Activated T-helper 2 cell treated with anti-CD3 and anti-CD28 coated beads, Interferon-gamma antibody, Interleukin-2, Interleukin-4, amounts not matched to agents 10 μg/mL and 5 μg/mL and 100 μg/mL, durations not matched to agents 14 hours and 24 hours and 36 hours (primary cell): ENCODE data around the gene RFPL2. TPM values are rescaled to one million over a fixed set of nuclear protein-coding genes. Genes with fewer than 3 reads are reported as not detected.

Experiments used
- DNase-seq: peaks from one replicate; pipeline ENCODE4 v3.0.0; 2021; ENCODE audit warnings: low spot score
- H3K27ac Mint-ChIP-seq: one replicate; pipeline ENCODE4 v1.8.0; 2021; ENCODE audit warnings: mixed read lengths
- H3K27me3 Mint-ChIP-seq: one replicate; pipeline ENCODE4 v1.8.0; 2021; ENCODE audit warnings: low read depth, mixed read lengths
- H3K36me3 Mint-ChIP-seq: one replicate; pipeline ENCODE4 v1.8.0; 2021; ENCODE audit warnings: low read depth, mixed read lengths
- H3K4me1 Mint-ChIP-seq: one replicate; pipeline ENCODE4 v1.8.0; 2021; ENCODE audit warnings: low read depth, mixed read lengths
- H3K4me3 Mint-ChIP-seq: one replicate; pipeline ENCODE4 v1.8.0; 2021; ENCODE audit warnings: low read depth, mild to moderate bottlenecking, moderate library complexity, mixed read lengths
- H3K9me3 Mint-ChIP-seq: one replicate; pipeline ENCODE4 v1.8.0; 2021; ENCODE audit warnings: mixed read lengths
- intact Hi-C: fragments of 100-400 bp; cut with micrococcal nuclease; formaldehyde crosslinking; loops from one replicate; pipeline ENCODE4 v1.15.1; 2023
- total RNA-seq: library from RNA; stranded (reverse); gene quantifications from 2 replicates; pipeline ENCODE4 v1.2.3, GENCODE V29; 2022

Gene RFPL2
- total RNA-seq, 1 donor from 2014 or later: 0.16 TPM

DNA sequence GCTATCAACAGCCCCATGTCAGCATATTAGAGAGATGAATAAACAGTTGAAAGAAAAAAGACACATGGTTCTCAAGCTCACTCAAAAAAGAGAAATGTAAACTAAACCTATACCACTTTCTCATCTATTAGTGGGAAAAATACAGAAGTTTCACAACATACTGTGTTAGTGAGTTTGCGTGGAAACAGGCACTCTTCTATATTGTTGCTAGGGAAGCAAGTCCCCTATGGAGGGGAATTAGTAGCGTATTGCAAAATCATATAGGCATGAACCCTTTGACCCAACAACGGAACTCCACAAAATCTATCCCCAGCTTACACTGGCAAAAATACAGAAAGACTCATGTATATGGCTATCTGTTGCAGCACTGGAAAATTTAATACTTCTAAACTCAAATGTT lies 14.2 kb upstream of the RFPL2 start:
- no peaks in the 10 kb centered on the region for H3K9me3 Mint-ChIP-seq
- no peaks in the 10 kb centered on the region for H3K36me3 Mint-ChIP-seq
- H3K4me1 Mint-ChIP-seq: peaks cover 4% of the 10 kb centered on the region
- peaks cover 29% of the 10 kb centered on the region for H3K27me3 Mint-ChIP-seq
- no peak overlapping the region for H3K4me3 Mint-ChIP-seq
- DNase-seq: no peak
- H3K27ac Mint-ChIP-seq: no peak overlapping the region
- intact Hi-C loops: no loop called here

DNA sequence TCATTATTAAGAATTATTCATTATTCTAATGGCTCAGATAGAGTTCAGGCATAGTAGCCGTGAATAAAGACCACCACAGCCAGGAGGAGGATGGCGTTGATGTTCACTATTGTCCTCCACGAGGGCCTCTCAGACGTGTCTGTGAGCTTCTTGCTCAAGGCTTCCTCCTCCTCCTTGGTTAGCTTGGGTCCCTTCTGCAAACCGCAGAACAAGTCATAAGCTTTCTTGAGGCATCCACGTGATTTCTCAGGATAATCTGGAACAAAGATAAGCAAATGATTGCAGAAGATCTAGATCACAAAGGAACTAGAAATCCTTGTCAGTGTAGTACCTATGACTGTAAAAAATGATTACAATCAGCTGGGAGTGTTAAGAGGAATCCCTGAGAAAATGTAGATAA lies 13.6 kb upstream of the RFPL2 start:
- no peaks in the 10 kb centered on the region for H3K9me3 Mint-ChIP-seq
- peaks cover 4% of the 10 kb centered on the region for H3K4me1 Mint-ChIP-seq
- no peak overlapping the region for H3K27ac Mint-ChIP-seq
- intact Hi-C loops: no loop called here
- no peaks in the 10 kb centered on the region for H3K36me3 Mint-ChIP-seq
- H3K4me3 Mint-ChIP-seq: no peak overlapping the region
- no peak for DNase-seq
- H3K27me3 Mint-ChIP-seq: peaks cover 28% of the 10 kb centered on the region

DNA sequence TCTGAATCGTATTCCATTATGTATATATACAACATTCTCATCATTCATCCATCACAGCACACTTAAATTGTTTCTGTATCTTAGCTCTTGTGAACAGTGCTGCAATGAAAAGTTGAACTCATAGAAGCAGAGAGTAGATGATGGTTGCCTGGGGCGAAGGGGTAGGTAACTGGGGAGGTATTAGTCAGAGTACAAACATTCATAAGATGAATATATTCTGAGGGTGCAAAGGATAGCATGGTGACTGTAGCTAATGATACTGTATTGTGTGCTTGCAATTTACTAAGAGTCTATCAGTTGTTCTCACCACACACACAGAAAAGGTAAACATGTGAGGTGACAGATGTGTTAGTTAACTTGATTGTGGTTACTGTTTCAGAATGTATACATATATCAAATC lies 12.6 kb upstream of the RFPL2 start:
- Mint-ChIP-seq H3K4me3 (no peak overlapping the region), H3K27ac (no peak overlapping the region), H3K9me3 (no peaks in the 10 kb centered on the region), H3K27me3 (peaks cover 25% of the 10 kb centered on the region), H3K36me3 (no peaks in the 10 kb centered on the region), H3K4me1 (peaks cover 4% of the 10 kb centered on the region)
- intact Hi-C loops: no loop called here
- DNase-seq: no peak

DNA sequence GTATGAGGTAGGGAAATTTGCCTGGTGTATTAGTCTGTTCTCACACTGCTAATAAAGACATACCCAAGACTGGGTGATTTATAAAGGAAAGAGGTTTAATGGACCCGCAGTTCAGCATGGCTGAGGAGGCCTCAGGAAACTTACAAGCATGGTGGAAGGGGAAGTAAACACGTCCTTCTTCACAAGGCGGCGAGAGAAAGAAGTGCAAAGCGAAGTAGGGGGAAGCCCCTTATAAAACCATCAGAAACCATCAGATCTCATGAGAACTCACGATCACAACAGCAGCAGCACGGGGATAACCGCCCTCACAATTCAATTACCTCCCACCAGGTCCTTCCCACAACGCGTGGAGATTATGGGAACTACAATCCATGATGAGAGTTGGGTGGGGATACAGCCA lies 12.0 kb upstream of the RFPL2 start:
- no peaks in the 10 kb centered on the region for H3K9me3 Mint-ChIP-seq
- DNase-seq: no peak

DNA sequence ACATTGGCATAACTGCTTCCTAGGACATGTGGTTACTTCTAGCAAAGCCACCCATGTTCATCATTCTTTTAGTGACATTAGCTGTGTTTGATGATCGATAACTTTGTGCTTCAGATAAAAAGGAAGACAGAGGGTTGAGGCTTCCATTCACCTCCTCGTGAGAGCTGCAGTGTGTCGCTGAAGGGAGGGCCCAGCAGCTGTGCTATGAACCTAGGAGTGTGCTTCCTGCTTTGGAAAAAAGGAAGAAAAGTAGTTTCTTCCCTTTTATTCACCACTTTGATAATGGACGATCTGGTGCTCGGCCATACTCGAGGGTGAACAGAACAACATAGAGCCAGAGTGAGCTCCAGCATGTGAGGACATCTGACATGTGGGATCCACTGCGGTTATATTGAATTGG lies 6.1 kb upstream of the RFPL2 start:
- Mint-ChIP-seq H3K9me3 (no peaks in the 10 kb centered on the region), H3K36me3 (no peaks in the 10 kb centered on the region), H3K27ac (no peak overlapping the region), H3K4me1 (peaks cover 2% of the 10 kb centered on the region), H3K27me3 (peaks cover 6% of the 10 kb centered on the region), H3K4me3 (no peak overlapping the region)
- no peak for DNase-seq
- intact Hi-C loops: no loop called here

More for the DNA sequence above, 12.0 kb upstream of the RFPL2 start:
- Mint-ChIP-seq H3K4me1 (peaks cover 4% of the 10 kb centered on the region), H3K36me3 (no peaks in the 10 kb centered on the region), H3K27me3 (peaks cover 22% of the 10 kb centered on the region), H3K27ac (no peak overlapping the region), H3K4me3 (no peak overlapping the region)
- intact Hi-C loops: no loop called here

DNA sequence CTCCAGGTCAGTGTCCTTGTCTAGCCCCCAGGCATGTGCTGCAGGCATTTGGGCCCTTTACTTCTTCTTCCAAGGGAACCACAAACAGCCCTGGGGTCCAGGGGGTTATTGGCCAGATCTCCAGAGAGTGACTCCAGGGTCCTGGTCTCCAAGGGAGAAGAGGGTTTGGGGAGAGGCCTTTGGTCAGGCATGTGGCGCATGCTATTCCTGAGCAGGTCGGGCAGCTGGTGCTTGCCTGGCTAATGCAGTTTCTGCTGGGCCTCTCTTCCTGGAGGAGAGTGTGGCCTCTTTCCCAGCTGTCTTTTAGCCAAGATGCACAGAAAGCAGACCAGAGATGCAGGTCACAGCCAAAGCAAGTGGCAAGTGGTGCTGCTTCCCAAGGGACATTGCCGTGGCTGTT lies 3.8 kb upstream of the RFPL2 start:
- peaks cover 4% of the 10 kb centered on the region for H3K4me1 Mint-ChIP-seq
- no peaks in the 10 kb centered on the region for H3K9me3 Mint-ChIP-seq
- peaks cover 3% of the 10 kb centered on the region for H3K27me3 Mint-ChIP-seq
- H3K36me3 Mint-ChIP-seq: no peaks in the 10 kb centered on the region
- H3K4me3 Mint-ChIP-seq: no peak overlapping the region
- intact Hi-C loops: loop anchor here (5.0 kb wide), 2 partner anchors 66 to 231 kb away; no protein-coding TSS in a partner anchor
- H3K27ac Mint-ChIP-seq: no peak overlapping the region
- no peak for DNase-seq

DNA sequence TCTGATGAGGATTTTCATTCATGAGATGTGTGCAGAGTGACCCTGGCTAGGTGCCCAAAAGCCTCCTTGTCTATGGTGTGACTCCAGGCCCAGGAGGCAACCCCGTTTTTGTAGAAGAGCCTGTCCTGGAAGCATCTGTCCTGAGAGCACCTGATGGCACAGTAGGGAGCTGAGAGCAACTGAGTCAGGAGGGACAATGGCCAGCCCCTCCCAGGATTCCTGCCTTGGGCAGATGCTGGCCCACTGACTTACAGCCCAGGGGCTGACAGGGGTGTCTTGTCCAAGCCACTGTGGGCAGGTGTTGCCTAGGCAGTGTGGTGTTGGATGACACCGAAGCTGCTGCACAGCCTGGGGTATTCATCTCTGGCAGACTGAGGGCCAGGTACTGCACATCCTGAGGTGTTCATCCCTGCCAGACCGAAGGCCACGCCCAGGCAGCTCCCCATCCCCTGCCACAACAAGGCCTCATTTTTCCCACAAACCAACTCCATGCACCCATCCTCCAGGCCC lies 3.2 kb upstream of the RFPL2 start:
- H3K27ac Mint-ChIP-seq: no peak overlapping the region
- intact Hi-C loops: loop anchor here (5.0 kb wide), 2 partner anchors 66 to 231 kb away; no protein-coding TSS in a partner anchor
- DNase-seq: no peak
- H3K9me3 Mint-ChIP-seq: no peaks in the 10 kb centered on the region
- peaks cover 8% of the 10 kb centered on the region for H3K27me3 Mint-ChIP-seq
- no peaks in the 10 kb centered on the region for H3K36me3 Mint-ChIP-seq
- no peak overlapping the region for H3K4me3 Mint-ChIP-seq
- peaks cover 6% of the 10 kb centered on the region for H3K4me1 Mint-ChIP-seq

DNA sequence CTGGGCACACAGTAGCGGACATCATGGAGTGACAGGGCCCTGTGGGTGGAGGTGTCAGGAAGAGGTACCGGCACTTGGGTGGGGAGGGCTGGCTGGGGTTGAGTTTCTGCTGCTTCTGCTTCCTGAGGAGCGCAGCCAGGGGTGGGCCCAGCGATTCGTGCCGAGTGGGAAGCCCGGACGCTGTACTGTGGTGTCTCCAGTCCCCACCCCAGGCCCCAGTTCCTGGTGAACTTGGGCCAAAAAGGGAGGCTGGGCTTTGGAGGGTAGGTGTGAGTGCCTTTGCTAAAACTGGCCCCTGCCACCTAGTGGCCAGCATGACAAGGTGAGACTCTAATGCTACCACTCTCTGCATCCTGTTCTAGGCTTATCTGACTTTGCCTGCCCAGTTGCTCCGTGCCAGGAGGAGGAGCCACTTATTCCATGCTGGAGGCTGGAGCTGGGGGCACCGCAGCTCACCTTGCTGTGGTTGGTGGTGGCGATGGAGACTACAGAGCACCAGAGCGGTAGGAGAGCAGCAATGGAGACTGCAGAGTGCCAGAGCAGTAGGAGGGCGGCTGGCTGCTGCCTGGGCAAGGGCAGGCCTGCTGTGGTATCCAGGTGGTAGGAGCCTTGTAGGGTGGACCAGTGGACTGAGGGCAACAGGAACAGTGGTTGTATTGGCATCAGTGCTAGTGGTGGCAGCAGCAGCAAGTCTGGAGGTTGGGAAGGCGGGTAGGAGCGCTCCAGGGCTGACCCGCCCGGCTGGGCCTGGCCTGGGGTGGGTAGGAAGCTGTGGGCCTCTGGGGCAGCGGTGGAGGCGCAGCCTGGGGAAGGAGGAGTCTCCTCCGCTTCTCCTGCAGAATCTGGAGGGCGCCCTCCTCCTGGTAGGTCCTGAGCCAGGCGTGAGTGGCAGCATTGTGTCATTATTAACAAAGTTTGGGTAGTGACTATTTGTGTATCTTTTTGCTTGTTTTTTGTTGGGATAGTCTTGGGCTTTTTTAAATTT lies 2.2 kb upstream of the RFPL2 start:
- peaks cover 12% of the 10 kb centered on the region for H3K4me1 Mint-ChIP-seq
- no peaks in the 10 kb centered on the region for H3K9me3 Mint-ChIP-seq
- H3K4me3 Mint-ChIP-seq: no peak overlapping the region
- no peaks in the 10 kb centered on the region for H3K36me3 Mint-ChIP-seq
- DNase-seq: peak; percentile 40
- no peak overlapping the region for H3K27ac Mint-ChIP-seq
- H3K27me3 Mint-ChIP-seq: peaks cover 12% of the 10 kb centered on the region
- intact Hi-C loops: loop anchor here (5.0 kb wide), 2 partner anchors 65 to 230 kb away; no protein-coding TSS in a partner anchor

DNA sequence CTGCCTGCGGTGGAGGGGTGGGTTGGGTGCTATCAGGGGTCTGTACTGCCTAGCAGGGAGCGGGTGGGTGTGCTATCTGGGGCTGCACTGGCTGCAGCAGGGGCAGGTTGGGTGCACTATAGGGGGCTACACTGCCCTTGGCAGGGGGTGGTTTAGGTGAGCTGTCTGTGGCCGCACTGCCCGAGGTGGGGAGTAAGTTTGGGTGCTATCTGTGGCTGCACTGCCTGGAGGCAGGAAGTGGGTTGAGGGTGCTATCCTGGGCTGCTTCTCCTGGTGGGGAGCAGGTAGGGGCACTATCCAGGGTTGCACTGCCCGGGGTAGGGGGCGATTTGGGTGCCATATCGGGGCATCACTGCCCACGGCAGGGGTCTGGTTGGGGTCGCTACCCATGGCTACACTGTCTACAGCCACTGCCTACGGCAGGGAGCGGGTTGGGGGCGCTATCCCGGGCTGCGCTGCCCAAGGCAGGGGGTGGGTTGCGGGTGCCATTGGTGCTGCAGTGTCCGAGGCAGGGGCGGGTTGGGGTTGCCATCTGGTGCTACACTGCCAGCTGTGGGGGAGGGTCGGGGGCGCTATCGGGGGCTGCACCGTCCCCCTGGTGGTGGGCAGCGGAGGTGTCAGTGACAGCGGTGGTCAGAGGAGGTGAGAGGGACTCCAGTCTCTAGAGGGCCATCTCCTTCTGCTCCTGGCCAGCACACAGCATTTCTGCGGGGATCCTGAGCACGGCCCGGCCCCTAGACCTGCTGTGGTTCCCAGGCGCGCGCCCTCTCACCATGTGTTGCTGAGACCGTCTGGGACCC lies 1.3 kb upstream of the RFPL2 start:
- Mint-ChIP-seq H3K27me3 (peaks cover 13% of the 10 kb centered on the region), H3K9me3 (no peaks in the 10 kb centered on the region), H3K4me3 (no peak overlapping the region), H3K27ac (no peak overlapping the region), H3K4me1 (peaks cover 13% of the 10 kb centered on the region), H3K36me3 (no peaks in the 10 kb centered on the region)
- intact Hi-C loops: loop anchor here (5.0 kb wide), 2 partner anchors 64 to 229 kb away; no protein-coding TSS in a partner anchor
- DNase-seq: no peak

DNA sequence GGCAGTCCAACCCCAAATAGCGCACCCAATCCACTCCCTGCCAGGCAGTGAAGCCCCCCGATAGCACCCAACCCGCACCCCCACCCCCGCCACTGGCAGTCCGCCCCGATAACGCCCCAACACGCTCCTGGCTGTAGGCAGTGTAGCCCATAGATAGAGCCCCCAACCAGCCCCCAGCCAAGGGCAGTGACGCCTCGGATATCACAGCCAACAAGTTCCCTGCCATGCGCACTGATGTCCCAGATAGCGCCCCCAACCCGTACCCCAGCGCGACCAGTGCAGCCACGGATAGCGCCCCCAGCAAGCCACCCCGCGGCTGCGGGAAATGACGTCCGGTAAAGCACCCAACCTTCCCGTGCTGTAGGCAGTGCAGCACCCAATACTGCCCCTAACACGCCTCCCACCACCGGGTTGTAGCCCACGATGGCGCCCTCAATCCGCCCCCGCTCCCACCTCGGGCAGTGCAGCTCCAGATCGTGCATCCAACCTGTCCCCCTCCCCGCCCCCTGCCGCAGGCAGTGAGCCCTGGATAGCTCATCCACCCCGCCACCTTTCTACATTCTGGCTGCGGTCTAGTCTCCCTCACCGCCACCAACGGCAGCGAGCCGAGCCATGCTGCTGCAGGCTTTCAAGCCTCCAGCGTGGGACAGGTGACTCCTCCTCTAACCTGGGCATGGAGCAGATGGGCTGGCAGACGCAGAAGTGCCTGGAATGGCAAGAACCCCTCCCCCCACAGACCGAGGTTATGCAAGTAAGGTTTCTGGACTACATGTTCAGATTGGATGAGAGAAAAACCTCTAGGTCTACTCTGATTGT lies 625 bp downstream of the RFPL2 start:
- no peaks in the 10 kb centered on the region for H3K36me3 Mint-ChIP-seq
- intact Hi-C loops: loop anchor here (5.0 kb wide), 1 partner anchor 268 kb away; the partner anchor contains the start of gene FBXO7
- H3K9me3 Mint-ChIP-seq: no peaks in the 10 kb centered on the region
- no peak overlapping the region for H3K27ac Mint-ChIP-seq
- H3K27me3 Mint-ChIP-seq: peaks cover 13% of the 10 kb centered on the region
- DNase-seq: no peak
- H3K4me1 Mint-ChIP-seq: peaks cover 17% of the 10 kb centered on the region
- peak overlapping the region; percentile 31 for H3K4me3 Mint-ChIP-seq

DNA sequence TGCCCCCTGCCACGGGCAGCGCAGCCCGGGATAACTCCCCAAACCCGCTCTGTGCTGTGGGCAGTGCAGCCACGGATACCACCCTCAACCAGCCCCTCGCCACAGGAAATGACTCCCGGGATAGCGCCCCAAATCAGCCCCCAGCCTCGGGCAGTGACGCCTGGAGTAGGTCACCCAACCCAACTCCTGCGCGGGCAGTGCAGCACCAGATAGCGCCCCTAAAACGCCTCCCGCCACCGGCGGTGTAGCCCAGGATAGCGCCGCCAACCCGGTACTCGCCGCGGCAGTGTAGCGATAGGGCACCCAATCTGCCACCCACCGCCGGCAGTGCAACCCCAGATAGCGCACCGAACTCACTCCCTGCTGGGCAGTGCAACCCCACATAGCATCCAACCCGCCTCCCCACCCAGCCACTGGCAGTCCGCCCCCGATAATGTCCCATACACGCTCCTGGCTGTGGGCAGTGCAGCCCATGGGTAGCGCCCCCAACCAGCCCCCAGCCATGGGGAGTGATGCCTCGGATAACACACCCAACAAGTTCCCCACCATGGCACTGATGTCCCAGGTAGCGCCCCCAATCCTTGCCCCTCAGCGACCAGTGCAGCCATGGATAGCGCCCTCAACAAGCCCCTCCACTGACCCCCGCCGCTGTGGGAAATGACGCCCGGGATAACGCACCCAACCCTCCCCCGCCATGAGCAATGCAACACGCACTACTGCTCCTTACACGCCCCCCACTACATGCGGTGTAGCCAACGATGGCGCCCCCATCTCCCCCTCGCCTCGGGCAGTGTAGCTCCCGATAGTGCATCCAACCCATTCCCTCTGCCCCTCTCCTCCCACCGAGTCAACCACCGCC lies 1.5 kb downstream of the RFPL2 start:
- Mint-ChIP-seq H3K36me3 (no peaks in the 10 kb centered on the region), H3K9me3 (no peaks in the 10 kb centered on the region), H3K27me3 (peaks cover 13% of the 10 kb centered on the region), H3K4me3 (peak overlapping the region; percentile 26), H3K4me1 (peaks cover 17% of the 10 kb centered on the region), H3K27ac (no peak overlapping the region)
- no peak for DNase-seq
- intact Hi-C loops: loop anchor here (5.0 kb wide), 1 partner anchor 269 kb away; the partner anchor contains the start of gene FBXO7
